NCI-H748 (cell line): ENCODE data around the gene CCDC50.

Experiments
- DNase-seq: peaks from one replicate; lab custom pipeline; 2025; ENCODE audit not compliant: unreplicated experiment; lab: John Stamatoyannopoulos, UW

Gene CCDC50

GRCh38 chr3:191415566-191415965 lies 86.4 kb downstream of the CCDC50 start:
- no peak for DNase-seq

DNA sequence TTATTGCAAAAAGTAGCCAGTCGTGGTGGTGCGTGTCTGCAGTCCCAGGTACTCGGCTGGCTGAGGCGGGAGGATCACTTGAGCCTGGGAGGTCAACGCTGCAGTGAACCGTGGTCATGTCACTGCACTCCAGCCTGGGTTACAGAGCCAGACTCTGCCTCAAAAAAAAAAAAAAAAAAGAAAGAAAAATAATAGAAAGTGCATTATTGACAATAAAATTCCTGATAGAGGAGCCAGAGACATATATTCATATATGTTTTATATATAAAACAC lies 88.2 kb downstream of the CCDC50 start:
- DNase-seq, result no peak

DNA sequence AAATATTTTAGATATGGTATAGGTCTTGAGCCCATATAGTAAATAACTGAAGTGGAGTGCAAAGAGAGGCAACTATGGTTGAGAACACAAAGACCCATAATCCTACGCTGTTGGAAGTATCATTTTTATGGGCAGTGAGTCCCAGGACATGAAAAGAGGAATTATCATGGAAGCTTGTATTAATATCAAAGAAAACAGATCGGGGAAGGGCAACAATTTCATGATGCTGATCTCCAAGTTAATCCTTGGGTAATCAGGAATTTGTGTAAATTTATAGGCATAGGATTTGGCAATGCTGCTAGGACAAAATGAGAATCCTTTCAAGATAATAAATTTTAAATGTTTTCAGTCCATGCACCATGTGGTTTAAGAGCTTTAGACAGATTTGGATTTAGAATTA lies 91.6 kb downstream of the CCDC50 start:
- DNase-seq, result no peak

- no peak for DNase-seq
These were observed 95.7 kb downstream of the CCDC50 start for GRCh38 chr3:191424881-191425280.

DNA sequence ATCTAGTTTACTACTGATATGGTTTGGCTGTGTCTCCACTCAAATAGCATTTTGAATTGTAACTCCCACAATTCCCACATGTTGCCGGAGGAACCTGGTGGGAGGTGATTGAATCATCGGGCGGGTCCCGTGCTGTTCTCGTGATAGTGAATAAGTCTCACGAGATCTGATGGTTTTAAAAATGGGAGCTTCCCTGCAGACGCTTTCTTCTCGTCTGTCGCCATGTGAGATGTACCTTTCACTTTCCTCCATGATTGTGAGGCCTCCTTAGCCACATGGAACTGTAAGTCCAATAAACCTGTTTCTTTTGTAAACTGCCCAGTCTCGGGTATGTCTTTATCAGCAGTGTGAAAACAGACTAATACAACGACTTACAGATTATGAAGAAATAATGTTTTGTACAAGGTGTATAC lies 96.1 kb downstream of the CCDC50 start:
- no peak for DNase-seq

GRCh38 chr3:191426311-191426710 lies 97.1 kb downstream of the CCDC50 start:
- no peak for DNase-seq

- no peak for DNase-seq
These were observed 99.0 kb downstream of the CCDC50 start for GRCh38 chr3:191428177-191428576.

GRCh38 chr3:191430103-191430502 lies 100.9 kb downstream of the CCDC50 start:
- no peak for DNase-seq

DNA sequence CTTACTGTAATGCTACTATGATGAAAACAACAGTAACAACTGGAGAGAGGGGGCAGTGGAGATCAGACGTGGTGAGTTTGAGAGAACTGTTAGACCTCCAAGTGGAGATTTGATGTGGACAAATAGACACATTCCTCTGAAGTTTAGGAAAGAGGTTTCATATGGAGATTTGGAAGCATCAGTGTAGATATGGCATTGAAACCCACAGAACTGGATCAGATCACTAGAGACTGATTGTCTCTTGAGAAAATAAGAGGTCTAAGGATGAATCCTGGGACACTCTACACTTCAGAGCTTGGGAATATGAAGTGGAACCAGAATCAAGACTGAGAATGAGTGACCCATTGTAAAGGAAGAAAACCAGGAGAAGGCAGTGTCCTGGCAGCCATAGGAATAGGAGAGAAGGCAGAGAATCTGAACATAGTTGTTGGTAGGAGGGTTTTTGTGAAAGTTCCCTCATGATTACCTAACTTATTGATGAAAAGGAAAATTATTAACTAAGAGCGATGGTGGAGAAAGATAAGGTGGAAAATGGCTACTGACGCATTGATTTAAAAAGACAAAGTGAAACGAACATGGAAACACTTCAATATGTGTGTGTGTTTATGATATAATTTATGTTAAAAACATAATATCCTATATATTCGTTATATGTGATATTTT lies 102.1 kb downstream of the CCDC50 start:
- DNase-seq, result no peak

GRCh38 chr3:191432162-191432561 lies 103.0 kb downstream of the CCDC50 start:
- DNase-seq, result no peak

DNA sequence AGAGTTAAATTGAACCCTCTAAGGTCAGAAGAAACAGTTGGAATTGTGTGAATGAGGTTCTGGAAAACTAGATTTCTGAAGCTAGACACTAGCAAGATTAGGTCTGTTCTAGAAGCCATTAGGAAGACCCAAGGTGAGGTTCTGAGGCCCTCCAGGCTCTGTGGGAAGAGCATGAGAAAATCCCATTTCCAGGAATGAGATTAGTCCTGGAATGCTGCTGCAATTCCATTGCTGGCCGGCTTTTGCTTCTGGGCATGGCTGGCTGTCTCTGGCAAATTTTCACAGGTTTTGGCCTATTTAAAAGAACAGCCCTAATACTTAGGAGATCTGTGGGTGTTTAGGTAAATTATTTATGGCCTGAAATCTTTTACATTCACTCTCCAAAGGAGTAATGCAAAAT lies 104.8 kb downstream of the CCDC50 start:
- no peak for DNase-seq

DNA sequence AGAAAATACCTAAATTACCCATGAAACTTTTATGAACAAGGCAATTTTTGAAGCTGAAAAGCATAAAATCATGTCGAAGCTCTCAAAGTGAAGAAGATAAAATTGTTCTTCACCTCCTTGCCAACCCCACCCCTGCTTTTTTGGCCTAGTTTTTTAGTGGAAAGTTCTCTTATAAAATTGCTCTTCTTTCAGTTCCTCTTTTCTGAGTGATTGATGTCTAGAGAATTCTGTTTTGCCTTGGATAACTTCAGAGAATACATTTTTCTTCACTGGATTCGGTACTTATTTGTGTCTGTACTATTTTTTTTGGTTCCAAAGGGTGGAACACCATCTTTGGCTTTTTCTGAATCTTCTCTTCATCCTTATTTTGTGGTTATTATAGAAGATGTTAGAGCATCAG lies 106.8 kb downstream of the CCDC50 start:
- no peak for DNase-seq

- DNase-seq, result no peak
These were observed 109.1 kb downstream of the CCDC50 start for GRCh38 chr3:191438150-191438814.

GRCh38 chr3:191440532-191440931 lies 111.3 kb downstream of the CCDC50 start:
- DNase-seq, result no peak

- no peak for DNase-seq
These were observed 112.5 kb downstream of the CCDC50 start for GRCh38 chr3:191441687-191442086.

DNA sequence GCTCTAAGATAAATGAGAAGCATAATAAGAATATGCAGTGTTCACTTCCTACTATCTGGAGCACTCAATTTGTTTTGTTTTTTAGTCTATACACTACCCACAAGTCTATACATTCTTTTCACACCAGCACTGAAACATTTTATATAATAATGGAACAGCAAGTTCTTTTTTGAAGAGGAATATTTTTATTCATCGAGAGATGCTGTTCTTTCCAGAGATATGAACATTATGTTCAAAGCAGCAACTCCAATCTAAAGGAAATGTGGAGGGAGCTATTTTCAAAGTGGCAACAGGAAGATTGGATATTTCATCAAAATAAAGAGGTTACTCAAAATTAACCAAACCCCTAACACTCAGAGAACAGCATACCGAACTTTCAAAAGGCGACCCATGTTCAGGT lies 115.4 kb downstream of the CCDC50 start:
- DNase-seq, result no peak
